Tongue (tissue), 2 donors: Measurements from ENCODE around the gene PHF2. TPM values are rescaled to one million over a fixed set of nuclear protein-coding genes. Genes with fewer than 3 reads are reported as not detected.
"Not testable (repeated sequence)": the region's sequence is repeated elsewhere in the genome, so short reads cannot be mapped to it uniquely, and the experiment has no call there.

Source experiments
- DNase-seq: peaks from one replicate; pipeline ENCODE4 v3.0.0-alpha.2; 2015
- total RNA-seq: library from RNA; depleted of rRNA; stranded (reverse); fragments of >200 nt; gene quantifications from one replicate; pipeline ENCODE4 v1.2.3, GENCODE V29; 2014

PHF2 gene
- total RNA-seq, 1 donor from 2014 or later = 36.2 TPM

- DNase-seq = no peak
Observed at GRCh38 chr9:93653760-93654159, 77.4 kb downstream of the PHF2 start.

DNA sequence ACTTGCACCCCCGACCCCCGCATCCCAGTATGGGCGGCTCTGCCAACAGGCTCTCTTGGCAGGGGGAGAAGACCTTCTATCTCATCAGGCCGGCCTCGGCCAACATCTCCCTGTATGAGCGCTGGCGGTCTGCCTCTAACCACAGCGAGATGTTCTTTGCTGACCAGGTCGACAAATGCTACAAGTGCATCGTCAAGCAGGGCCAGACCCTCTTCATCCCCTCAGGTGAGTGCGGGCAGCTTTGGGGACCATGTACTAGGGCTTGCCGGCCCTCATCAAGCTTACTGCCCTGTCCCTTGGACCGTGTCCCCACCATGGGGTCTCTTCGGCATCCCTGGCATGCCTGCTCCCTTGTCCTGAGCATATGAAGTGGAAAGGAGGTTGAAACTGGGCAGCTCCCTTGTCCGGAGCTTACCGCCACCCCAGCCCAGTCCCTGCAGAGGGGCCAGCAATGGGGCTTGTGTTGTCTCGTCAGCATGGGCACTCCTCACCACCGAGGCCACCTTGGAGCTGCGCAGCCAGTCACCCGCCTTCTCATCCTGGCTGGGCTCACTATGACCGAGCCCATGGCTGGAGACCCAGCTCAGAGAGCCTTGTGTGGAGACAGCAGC is 78.1 kb downstream of the PHF2 start:
- no peak for DNase-seq

- DNase-seq = no peak
Observed at GRCh38 chr9:93655621-93656425, 79.4 kb downstream of the PHF2 start.

DNA sequence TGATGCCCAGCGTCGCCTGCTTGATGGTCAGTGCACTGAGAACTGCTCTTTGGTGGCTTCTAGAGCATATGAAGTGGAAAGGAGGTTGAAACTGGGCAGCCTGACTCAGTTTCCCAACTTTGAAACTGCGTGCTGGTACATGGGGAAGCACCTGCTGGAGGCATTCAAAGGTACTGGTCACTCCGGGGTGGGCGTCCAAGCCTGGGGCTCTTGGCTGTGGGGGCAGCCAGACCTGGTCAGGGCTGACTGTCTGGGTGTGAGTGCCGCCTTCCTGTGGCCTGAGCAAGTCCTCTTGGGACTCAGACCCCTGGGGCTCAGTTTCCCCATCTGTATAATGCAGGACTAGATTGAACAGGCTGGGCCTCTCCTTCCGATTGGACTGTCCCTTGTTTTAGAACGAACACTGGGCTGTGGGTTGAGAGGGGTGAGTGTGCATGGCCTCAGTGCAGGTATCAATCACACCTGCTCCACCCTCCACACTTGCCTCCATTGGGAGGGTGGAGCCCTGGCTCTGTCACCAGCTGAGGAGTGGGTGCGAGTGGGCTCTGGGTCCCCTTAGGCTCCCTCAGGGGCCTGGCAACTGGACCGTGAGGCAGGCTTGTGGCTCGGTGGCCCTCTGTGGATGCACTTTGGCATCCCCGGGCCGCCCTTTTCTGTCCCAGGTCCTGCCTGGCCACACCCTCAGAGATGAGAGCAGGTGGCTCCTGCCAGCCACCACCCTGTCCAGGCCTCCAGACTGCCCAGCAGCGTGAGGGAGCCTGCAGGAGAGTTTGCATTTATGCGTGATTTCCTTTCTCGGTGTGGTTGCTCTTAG is 80.2 kb downstream of the PHF2 start:
- DNase-seq = no peak

GRCh38 chr9:93657331-93658111 is 81.1 kb downstream of the PHF2 start:
- DNase-seq = no peak

GRCh38 chr9:93658184-93658925 is 82.0 kb downstream of the PHF2 start:
- no peak for DNase-seq

DNA sequence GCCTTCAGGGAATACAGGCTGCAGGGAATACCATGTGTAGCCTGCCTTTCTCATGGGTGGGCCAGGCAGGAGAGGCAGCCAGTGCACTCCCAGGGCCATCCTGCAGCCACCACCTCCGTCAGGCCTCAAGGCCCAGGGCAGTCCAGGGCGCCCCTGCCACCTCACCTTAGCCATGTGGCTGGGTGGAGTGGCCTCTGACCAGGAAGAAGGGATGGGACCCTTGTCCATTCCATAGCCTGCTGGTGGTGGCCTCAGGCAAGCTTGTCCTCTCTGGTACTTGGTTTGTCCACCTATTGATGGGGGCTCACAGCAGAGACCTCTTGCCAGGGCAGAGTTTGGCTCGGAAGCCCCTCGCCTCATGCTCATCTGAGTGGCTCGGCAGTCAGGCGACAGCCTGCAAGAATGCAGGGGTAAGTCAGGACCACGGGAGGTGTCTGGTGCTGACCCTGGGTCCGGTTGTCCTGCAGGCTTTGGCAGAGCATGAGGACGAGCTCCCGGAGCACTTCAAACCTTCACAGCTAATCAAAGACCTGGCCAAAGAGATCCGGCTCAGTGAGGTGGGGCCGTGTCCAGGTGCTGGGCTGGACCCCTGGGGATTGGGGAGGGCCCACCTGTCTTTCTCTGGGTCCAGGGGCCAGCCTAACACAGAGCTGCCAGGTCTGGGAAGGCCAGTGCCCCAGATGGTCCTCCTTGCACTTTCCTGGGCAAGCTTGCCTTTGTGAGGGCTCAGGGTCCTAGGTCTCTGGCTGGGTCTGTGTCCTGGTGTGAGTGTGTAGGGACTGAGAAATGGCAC is 82.9 kb downstream of the PHF2 start:
- DNase-seq = no peak

GRCh38 chr9:93659837-93660177 is 83.4 kb downstream of the PHF2 start:
- no peak for DNase-seq

DNA sequence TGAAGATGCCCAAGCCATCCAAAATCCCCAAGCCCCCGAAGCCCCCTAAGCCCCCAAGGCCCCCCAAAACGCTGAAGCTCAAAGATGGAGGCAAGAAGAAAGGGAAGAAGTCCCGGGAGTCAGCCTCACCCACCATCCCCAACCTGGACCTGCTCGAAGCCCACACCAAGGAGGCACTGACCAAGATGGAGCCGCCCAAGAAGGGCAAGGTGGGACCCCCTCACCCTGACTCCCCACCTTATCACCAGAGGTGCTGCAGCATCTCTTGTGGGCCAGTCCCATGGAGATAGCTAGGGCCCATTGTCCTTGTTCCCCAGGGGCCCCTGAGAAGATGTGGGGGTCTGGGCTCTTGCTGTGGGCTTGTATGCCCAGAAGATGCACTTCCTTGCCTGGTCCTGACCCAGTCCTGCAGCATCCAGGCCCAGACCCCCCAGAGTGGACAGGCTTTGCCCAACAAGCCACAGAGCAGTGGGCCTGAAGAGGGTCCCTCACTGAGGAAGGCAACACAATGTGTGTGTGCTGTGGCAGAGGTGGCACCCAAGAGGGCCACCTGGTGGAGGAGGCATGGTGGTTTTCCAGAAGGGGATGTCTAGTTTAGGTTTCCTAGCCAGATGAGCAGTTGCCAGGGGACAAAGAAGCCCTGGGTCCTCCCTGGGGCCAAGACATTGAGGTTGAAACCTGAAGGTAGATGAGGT is 84.1 kb downstream of the PHF2 start:
- no peak for DNase-seq

- no peak for DNase-seq
Observed at GRCh38 chr9:93661591-93661990, 85.2 kb downstream of the PHF2 start.

DNA sequence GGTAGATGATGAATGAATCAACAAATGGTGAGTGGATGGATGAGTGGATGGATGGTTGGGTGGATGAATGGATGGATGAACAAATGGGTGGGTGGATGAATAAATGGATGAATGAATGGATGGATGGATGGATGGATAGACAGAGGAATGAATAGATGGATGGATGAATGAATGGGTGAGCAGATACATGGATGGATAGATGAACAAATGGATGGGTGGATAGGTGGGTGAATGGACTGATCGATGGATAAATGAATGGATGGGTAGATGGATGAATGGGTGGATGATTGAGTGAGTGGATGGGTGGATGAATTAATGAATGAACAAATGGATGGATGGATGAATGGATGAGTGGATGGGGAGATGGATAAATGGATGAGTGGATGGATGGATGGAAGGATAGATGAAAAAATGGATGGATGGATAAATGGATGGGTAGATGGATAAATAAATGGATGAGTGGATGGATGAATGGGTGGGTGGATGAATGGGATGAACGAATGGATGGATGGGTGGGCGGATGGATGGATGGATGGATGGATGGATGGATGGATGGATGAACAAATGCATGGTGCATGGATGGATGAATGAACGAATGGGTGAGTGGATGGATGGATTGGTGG is 85.7 kb downstream of the PHF2 start:
- no peak for DNase-seq

DNA sequence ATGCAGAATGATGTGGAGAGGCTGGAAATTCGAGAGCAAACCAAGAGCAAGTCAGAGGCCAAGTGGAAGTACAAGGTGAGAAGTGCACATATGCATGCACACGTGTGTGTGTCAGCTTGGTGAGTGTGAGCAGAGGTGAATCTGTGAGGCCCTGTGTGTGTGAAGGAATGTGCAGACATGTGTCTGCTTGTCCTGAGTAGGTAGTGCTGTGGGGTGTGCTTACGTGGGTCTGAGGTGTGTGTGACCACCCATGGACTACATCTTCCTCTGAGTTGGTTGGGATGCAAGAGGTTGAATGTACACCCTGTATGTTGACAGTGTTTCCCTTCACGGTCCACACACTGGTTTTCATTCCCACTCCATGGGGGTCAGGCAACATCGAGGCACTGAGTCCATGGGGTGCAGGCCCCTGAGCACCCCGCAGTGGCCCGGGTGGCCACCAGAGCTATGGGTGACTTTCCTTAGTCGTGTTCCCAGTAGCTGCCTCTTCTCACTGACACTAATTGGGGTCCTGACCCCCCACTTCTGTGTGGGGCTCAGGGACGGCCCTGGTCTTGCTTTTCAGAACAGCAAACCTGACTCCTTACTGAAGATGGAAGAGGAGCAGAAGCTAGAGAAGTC is 86.7 kb downstream of the PHF2 start:
- no peak for DNase-seq

GRCh38 chr9:93663877-93664548 is 87.6 kb downstream of the PHF2 start:
- no peak for DNase-seq

DNA sequence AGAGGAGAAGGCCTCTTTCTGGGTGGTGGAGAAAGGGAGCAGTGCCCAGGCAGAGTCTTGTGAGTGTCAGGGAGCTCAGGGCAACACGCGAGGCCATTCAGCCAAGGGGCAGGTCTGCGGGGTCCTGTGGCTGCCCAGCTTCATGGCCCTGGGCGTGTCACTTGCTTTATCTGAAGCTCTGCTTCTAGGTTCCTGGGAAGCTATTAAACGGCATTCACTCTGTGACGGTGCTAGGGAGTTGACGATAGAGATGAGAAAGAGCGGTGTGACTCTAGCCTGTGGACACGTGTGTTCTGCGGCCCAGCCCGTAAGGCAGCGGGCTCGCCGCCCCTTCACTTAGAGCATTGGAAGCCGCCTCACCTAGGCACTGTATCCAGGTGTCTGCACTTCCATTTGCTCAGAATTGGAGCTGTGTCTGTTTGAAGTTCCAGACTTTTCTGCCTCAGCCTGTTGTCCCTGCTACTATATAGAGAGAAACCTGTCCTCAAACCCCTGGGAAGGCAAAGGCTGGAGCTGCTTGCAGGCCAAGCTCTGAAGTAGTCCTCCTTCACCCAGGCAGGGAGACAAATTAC is 88.3 kb downstream of the PHF2 start:
- DNase-seq = no peak

- DNase-seq = no peak
Observed at GRCh38 chr9:93665128-93665636, 88.8 kb downstream of the PHF2 start.

DNA sequence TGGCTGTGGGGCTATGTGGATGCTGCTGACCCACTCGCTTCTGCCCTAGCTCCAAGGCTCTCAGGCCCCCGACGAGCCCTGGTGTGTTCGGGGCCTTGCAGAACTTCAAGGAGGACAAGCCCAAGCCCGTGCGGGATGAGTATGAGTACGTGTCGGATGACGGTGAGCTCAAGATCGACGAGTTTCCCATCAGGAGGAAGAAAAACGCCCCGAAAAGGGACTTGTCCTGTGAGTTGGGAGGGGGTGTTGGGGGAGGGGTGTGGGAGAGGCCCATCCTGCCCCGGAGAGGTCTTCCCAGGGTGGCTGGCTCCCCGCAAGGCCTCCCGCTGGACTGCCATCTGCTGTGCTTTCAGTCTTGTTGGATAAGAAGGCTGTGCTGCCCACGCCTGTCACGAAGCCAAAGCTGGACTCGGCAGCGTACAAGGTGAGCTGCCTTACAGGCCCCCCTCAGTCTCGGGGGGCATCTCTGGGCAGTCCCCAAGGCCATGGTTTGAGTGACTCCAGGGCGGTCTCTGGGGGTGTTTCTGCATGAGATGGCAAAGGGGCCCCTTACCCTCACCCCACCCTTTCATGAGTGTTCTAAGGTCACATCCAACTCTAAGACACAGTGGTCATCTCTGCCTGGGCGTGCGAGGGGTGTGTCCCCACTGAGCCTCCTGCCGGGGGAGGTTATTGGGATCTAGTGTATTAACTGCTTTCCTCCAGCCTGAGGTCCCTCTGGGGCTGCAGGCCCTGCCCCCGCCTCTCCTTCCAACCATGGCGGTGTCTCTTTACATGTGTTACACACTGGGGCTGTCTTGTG is 89.5 kb downstream of the PHF2 start:
- DNase-seq = no peak

- not testable (repeated sequence) for DNase-seq
Observed at GRCh38 chr9:93666439-93666784, 90.0 kb downstream of the PHF2 start.
